SW480 (cell line): Measurements from ENCODE around the gene LRP3.
A peak's percentile ranks its signal among the peaks of the same experiment; 100 is the strongest.

Source experiments
- DNase-seq: peaks from one replicate; pipeline ENCODE4 v3.0.0-alpha.2; 2016; ENCODE audit warnings: low spot score

The LRP3 gene

GRCh38 chr19:33238481-33239149 is 44.5 kb downstream of the LRP3 start:
- no peak for DNase-seq

GRCh38 chr19:33239223-33239975 is 45.3 kb downstream of the LRP3 start:
- no peak for DNase-seq

GRCh38 chr19:33240181-33240771 is 46.1 kb downstream of the LRP3 start:
- DNase-seq, result no peak

GRCh38 chr19:33241091-33241529 is 47.0 kb downstream of the LRP3 start:
- DNase-seq, result no peak

DNA sequence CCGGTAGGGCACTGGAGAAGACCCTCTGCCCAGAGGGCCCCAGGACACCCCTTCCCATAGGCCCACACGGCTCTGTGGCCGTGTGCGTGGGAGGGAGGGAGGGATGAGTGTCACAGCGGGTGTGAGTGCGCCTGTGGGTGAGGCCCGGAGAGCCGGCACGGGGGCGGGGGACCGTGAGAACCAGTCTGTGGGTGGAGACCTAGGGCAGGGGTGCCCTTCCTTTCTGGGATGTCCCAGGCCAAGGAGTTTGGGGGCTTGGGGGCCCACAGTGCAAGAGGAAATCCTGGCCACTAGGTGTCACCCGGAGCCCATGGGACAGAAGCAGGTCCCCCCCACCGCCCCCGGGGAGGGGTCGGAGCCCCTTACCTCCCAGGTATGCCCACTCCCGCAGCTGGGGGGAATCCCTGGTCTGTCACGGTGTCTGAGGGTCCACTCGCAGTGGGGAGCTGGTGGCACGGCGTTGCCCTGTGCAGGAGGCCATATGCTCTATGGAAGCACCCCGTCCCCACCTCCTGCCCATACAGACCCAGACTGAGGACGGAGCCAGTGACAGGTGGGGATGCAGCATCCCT is 47.5 kb downstream of the LRP3 start:
- DNase-seq, result no peak

DNA sequence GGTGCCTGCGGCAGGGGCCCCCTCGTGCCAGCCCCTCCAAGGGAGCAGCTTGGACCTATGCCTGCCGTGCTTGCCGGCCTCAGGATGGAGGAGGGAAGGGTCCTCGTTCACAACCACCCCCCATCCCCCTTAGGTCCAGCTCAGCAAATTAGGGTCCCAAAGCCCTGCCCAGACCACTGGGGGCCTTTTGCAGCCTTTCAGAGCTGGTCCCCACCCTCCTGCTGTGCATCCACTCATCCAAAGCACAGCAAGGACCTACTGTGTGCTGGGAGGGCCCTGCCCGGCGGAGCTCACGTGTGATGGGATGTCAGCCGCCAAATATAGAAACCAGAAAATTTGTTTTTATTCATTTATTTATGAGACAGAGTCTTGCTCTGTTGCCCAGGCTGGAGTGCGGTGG is 48.0 kb downstream of the LRP3 start:
- DNase-seq, result no peak

DNA sequence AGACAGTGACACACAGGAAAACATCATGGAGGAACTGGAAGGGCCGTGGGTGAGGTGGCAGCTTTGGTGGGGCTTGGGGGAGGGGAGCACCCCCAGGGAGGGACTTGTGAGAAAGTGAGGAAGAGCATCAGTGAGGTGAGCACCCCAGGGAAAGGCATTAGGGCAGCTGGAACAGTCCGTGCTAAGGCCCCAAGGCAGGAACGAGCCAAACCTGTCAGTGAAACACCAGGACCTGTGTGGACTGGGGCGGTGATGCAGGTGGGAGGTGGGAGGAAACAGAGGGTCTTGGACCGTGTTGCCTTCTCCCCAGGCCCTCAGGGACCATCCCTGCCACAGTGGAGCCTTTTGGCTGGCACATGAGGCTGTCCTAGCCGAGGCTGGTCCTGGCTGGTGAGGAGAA is 48.8 kb downstream of the LRP3 start:
- no peak for DNase-seq

DNA sequence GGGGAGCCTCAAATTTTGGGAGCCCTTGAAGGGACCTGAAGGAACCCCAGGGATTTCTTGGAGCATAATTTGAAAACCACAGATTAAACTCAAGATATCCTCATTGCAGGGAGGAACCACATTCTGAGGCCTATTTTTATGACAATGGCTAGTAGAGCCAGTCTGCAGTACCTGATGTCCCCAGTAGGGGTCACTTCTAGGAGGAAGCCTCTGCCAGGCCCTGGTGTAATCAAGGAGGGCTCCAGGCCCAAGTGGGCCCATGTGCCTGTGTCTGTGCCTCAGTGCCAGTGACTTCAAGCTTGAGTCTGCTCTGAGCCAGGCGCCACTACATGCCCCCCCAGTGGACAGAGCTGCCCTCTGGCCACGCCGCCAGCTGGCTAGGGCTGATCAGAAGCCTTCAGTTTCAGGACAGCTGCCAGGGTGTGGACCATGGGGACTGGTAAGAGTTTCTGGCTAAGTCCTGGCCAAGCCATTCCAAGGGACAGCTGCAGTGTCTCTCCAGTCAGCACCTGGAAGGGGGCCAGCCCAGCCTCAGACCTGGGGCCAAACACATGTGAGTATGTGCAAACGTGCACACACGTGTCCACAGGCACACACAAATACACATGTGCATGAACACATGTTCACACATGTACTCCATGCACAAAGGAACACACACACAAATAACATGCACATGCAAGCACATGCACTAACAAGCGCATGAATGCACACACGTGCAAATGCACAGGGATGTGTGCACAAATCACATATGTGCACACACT is 52.0 kb downstream of the LRP3 start:
- DNase-seq, result no peak

DNA sequence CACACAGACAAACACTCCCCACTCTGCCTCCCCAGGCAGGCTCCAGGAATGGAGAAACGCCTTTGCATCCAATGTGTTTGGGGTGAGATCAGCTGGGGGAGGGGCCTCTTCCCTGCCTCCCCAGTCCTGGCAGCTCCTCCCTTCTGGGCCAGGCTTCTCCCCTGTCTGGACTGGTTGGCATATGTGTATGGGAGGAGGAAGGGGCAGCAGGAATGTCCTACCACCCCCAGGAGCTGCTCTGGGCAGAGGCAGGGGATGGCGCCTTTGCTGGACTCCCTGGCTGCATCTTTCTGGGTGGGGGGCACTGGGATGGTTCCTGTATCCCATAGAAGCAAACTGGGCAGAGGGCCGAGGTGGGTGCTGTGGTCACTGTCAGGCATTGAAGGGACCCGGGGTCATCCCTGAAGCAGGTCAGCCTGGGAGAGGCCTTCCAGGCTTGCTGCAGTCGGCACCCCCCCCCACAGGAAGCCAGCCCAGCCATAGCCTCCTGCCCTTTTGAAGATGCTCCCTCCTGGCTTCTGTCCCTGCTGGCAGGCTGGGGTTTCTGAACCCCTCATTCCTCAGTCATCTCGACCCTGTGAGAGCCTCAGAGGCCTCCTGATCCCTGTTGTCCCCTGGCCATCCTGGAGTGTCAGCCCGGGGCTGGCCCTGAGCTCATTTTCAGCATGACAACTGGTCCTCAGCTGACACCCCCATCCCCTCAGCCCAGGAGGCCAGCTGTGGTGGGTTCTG is 52.7 kb downstream of the LRP3 start:
- no peak for DNase-seq

- DNase-seq, result no peak
Measured at GRCh38 chr19:33247441-33247819, 53.3 kb downstream of the LRP3 start.

- DNase-seq, result no peak
Measured at GRCh38 chr19:33248104-33248503, 54.0 kb downstream of the LRP3 start.

- DNase-seq, result no peak
Measured at GRCh38 chr19:33248553-33248953, 54.4 kb downstream of the LRP3 start.

DNA sequence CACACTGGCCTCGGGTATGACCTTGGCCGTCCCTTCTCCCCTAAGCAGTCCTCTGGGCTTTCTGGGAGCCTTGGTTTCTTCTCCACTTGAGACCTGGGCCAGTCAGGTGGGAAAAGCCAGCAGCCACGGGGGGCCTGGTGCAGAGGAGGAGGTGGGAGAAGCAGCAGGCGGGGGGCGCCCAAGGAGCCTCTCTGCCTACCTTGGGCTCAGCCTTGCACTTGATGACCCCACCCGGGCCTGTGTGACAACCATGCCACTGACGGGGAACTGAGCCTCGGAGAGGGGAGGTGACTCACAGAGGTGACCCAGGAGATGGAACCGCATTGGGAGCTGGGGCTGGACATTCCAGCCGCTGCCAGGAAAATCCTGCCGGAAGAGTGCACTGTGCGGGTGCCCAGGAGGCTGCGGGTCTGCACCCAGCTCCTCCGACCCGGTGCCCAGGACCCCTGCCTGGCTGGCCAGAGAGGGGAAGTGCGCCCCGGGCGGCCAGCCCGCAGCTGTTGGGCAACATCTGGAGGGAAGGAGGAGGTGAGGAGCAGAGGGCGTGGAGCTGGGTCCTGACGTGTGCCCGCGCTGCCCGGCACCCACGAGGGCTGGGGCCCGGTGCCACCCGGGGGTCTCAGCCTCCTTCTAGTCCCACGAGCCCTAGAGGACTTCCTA is 55.0 kb downstream of the LRP3 start:
- DNase-seq, result peak; percentile 72

DNA sequence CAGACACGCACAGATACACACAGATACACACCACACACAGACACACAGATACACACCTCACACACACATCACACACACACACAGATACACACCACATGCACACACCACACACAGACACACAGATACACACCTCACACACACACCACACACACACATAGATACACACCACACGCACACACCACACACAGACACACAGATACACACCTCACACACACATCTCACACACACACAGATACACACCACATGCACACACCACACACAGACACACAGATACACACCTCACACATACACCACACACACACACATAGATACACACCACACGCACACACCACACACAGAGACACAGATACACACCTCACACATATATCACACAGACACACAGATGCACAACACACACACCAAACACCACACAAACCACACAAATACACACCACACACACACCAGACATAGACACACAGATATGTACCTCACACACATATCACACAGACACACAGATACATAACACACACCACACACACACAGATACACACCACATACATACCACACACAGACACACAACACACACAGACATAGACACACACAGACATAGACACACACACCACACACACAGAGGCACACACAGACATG is 55.7 kb downstream of the LRP3 start:
- DNase-seq, result no peak

DNA sequence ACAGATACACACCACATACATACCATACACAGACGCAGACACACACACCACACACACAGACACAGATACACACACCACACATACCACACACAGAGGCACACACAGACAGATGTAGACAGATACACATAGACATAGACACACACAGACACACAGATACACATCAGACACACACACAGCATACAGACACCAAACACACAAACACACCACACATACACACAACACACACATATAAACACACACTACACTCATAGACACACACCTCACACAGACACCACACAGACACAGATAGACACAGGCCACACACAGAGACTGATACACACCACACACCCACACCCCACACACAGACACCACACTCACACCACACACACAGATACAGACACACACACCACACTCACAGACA is 56.4 kb downstream of the LRP3 start:
- DNase-seq, result no peak

DNA sequence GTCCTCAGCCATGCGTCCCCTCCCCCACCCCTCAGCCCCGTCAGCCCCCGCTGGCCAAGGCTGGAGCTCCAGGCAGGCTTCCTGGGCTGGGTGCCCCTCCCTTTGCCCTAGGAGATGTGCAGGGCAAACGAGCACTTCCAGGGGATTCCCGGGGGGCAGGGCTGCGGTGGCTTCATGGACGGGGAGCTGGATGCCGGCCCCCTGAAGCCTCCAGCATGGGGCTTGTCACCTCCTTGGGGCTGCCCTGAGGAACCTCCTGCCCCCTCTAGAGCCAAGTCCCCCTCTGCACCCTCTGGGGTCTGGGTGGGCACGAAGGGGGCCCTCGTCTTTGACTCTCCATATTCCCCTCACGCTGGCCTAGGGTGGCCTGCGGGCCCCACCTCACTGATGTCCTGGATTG is 56.9 kb downstream of the LRP3 start:
- DNase-seq, result no peak

- no peak for DNase-seq
Measured at GRCh38 chr19:33251526-33252090, 57.5 kb downstream of the LRP3 start.

DNA sequence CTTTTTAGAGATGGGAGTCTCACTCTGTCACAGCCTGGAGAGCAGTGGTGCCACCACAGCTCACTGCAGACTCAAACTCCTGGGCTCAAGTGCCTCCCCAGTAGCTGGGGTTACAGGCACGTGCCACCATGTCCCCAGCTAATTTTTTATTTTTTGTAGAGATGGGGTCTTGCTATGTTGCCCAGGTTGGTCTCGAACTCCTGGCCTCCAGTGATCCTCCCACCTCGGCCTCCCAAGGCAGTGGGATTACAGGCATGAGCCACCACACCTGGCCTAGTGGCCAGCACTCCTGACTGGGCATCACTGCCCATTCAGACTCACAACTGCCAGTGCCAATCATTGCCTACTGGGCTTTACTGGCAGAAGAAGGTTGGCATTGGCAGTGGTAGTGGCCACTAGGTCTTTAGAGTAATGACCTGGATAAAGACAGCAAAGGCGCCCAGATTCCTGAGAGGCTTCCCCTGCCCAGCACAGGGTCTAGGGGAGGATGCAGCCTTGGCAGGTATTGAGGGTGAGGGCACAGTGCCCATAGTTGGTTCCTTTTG is 58.4 kb downstream of the LRP3 start:
- no peak for DNase-seq

DNA sequence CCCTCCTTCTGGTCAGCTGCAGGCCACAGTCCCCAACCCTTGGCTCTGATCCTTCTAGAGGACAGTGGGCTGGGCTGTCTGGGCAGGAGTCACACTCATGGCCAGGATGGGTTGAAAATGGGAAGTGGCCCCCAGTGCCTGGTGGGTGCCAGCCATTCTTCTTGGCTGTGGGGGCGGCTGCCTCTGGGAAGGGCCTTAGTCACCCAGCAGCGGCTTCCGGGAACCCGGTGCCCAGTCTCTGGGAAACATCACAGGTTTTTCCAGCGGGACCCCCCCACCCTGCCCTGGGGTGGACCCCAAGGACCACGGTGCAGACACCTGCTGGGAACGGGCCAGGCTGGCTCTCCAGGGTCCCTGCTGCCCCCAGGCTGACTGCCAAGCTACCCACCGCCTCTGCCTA is 58.8 kb downstream of the LRP3 start:
- DNase-seq, result no peak

DNA sequence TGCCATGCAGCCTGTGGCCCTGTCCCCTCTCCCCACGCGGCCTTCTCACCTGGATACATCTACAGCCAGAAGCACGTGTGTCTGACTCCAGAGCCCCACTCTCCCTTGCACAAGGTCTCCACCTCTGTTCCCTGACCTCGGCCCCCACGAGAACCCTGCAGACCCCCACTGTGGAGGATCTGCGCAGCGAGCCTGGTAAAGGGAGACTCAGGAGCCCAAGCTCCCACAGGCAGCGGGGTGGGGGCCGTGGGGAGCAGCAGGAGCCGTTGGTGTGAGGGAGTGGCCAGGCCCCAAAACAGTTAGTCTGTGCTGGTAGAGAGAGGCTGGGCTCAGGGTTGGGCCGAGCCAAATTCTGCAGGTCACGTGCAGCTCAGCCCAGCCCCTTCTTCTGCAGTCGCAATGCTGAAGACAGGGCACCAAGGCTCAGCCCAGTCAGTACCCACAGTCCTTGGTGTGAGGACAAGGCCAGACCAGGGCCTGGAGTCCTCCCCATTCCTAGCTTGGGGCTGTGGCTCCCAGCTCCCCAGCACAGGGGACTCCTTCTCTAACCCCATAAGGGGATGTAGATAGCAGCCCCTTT is 60.2 kb downstream of the LRP3 start:
- no peak for DNase-seq
